Measurements from ENCODE around the gene GAS6.

Gene GAS6

DNA sequence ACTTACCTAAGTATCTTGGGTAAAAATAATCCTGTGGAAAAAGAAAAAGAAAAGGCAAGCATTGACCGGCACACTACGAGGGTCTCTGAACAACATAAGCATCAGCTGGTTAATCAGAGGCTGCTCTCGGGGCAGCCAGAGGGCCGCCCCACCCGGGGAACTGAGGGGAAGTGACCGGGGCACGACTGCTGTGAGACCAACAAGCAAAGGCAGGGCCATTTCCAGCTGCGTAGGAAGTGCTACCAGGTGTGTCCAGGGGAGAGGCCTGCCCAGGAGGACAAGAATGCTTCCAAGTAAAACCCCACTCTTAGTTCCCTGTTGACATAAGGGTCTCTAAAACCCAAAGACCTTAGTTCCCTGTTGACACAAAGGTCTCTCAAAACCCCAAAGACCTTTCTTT, 15.9 kb downstream of the GAS6 start (continued):
- TF ChIP-seq, protein P1, sequence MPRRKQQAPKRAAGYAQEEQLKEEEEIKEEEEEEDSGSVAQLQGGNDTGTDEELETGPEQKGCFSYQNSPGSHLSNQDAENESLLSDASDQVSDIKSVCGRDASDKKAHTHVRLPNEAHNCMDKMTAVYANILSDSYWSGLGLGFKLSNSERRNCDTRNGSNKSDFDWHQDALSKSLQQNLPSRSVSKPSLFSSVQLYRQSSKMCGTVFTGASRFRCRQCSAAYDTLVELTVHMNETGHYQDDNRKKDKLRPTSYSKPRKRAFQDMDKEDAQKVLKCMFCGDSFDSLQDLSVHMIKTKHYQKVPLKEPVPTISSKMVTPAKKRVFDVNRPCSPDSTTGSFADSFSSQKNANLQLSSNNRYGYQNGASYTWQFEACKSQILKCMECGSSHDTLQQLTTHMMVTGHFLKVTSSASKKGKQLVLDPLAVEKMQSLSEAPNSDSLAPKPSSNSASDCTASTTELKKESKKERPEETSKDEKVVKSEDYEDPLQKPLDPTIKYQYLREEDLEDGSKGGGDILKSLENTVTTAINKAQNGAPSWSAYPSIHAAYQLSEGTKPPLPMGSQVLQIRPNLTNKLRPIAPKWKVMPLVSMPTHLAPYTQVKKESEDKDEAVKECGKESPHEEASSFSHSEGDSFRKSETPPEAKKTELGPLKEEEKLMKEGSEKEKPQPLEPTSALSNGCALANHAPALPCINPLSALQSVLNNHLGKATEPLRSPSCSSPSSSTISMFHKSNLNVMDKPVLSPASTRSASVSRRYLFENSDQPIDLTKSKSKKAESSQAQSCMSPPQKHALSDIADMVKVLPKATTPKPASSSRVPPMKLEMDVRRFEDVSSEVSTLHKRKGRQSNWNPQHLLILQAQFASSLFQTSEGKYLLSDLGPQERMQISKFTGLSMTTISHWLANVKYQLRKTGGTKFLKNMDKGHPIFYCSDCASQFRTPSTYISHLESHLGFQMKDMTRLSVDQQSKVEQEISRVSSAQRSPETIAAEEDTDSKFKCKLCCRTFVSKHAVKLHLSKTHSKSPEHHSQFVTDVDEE (CRISPR knock-in tag; IDR thresholded peaks at IDR 0.05), result no peak
- TF ChIP-seq ZFP30 (CRISPR knock-in tag; IDR thresholded peaks at IDR 0.05), result no peak

DNA sequence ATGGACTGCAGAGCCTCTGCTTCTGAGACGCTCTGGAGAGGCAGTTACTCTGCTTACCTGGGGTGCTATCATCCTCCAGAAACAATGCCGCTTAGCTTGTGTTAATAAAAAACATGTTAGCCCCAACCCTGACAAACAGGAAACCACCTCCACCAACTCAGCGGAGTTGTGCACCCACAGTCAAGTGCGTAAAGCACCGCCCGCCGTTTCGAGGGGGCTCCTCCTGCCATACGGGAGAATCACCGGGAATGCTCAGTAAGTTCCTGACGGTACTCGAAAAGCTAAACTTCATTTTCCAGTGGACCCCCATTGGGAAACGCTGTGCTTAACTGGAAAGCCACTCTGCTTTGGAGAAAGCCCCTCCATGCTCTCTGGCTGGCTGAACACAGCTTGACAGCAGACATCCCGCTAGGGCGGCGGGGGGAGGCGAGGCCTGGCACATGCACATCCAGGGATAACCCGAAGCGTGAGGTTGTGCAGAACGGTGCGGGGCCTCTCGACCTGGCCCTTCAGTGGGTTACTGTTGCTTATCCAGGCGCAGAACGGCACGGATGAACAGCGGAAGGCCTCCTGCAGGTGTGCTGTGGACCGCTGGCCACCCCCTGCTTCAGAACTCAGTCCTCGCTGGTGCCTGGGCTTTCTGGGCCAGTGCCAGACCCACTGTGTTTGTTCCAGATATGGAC, 17.1 kb downstream of the GAS6 start:
- ATAC-seq, result no peak
- TF ChIP-seq GLIS3 (CRISPR knock-in tag; IDR thresholded peaks at IDR 0.05) (no peak), ZFP30 (CRISPR knock-in tag; IDR thresholded peaks at IDR 0.05) (no peak), ZFP3 (CRISPR knock-in tag; IDR thresholded peaks at IDR 0.05) (no peak), OSR1 (CRISPR knock-in tag; IDR thresholded peaks at IDR 0.05) (no peak), CSDC2 (CRISPR knock-in tag; IDR thresholded peaks at IDR 0.05) (no peak), SNAI2 (CRISPR knock-in tag; IDR thresholded peaks at IDR 0.05) (no peak), ARNTL (CRISPR knock-in tag; IDR thresholded peaks at IDR 0.05; ENCODE audit: borderline replicate concordance, low read depth) (no peak), TOX (CRISPR knock-in tag; IDR thresholded peaks at IDR 0.05; ENCODE audit: borderline replicate concordance) (no peak), BACH2 (CRISPR knock-in tag; IDR thresholded peaks at IDR 0.05; ENCODE audit: borderline replicate concordance) (no peak), TCF4 (CRISPR knock-in tag; IDR thresholded peaks at IDR 0.05; ENCODE audit: borderline replicate concordance) (no peak), ZNF70 (CRISPR knock-in tag; IDR thresholded peaks at IDR 0.05) (no peak), ZNF565 (CRISPR knock-in tag; conservative IDR thresholded peaks at IDR 0.05; ENCODE audit: low read depth) (no peak), ZNF8 (CRISPR knock-in tag; IDR thresholded peaks at IDR 0.05) (no peak), RARB (CRISPR knock-in tag; IDR thresholded peaks at IDR 0.05) (no peak), PPARA (CRISPR knock-in tag; IDR thresholded peaks at IDR 0.05; ENCODE audit: borderline replicate concordance) (no peak), ESRRG (CRISPR knock-in tag; IDR thresholded peaks at IDR 0.05) (no peak)
- TF ChIP-seq, protein P1 (CRISPR knock-in tag; IDR thresholded peaks at IDR 0.05), result no peak
- TF ChIP-seq, protein P2, sequence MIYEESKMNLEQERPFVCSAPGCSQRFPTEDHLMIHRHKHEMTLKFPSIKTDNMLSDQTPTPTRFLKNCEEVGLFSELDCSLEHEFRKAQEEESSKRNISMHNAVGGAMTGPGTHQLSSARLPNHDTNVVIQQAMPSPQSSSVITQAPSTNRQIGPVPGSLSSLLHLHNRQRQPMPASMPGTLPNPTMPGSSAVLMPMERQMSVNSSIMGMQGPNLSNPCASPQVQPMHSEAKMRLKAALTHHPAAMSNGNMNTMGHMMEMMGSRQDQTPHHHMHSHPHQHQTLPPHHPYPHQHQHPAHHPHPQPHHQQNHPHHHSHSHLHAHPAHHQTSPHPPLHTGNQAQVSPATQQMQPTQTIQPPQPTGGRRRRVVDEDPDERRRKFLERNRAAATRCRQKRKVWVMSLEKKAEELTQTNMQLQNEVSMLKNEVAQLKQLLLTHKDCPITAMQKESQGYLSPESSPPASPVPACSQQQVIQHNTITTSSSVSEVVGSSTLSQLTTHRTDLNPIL (CRISPR knock-in tag; IDR thresholded peaks at IDR 0.05; ENCODE audit: low read depth), result no peak
- TF ChIP-seq, protein P3, sequence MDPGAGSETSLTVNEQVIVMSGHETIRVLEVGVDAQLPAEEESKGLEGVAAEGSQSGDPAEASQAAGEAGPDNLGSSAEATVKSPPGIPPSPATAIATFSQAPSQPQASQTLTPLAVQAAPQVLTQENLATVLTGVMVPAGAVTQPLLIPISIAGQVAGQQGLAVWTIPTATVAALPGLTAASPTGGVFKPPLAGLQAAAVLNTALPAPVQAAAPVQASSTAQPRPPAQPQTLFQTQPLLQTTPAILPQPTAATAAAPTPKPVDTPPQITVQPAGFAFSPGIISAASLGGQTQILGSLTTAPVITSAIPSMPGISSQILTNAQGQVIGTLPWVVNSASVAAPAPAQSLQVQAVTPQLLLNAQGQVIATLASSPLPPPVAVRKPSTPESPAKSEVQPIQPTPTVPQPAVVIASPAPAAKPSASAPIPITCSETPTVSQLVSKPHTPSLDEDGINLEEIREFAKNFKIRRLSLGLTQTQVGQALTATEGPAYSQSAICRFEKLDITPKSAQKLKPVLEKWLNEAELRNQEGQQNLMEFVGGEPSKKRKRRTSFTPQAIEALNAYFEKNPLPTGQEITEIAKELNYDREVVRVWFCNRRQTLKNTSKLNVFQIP (CRISPR knock-in tag; IDR thresholded peaks at IDR 0.05; ENCODE audit: borderline replicate concordance, low read depth), result no peak
- TF ChIP-seq, protein P4, sequence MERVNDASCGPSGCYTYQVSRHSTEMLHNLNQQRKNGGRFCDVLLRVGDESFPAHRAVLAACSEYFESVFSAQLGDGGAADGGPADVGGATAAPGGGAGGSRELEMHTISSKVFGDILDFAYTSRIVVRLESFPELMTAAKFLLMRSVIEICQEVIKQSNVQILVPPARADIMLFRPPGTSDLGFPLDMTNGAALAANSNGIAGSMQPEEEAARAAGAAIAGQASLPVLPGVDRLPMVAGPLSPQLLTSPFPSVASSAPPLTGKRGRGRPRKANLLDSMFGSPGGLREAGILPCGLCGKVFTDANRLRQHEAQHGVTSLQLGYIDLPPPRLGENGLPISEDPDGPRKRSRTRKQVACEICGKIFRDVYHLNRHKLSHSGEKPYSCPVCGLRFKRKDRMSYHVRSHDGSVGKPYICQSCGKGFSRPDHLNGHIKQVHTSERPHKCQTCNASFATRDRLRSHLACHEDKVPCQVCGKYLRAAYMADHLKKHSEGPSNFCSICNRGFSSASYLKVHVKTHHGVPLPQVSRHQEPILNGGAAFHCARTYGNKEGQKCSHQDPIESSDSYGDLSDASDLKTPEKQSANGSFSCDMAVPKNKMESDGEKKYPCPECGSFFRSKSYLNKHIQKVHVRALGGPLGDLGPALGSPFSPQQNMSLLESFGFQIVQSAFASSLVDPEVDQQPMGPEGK (CRISPR knock-in tag; IDR thresholded peaks at IDR 0.05; ENCODE audit: borderline replicate concordance), result no peak

Data from SK-N-SH treated with all-trans-retinoic acid at 6 μM for 48 hours (cell line).